SJSA1 (cell line): ENCODE data around the gene GRXCR2. TPM values are rescaled to one million over a fixed set of nuclear protein-coding genes. Genes with fewer than 3 reads are reported as not detected.
A peak's percentile ranks its signal among the peaks of the same experiment; 100 is the strongest.
"Not testable (repeated sequence)": the region's sequence is repeated elsewhere in the genome, so short reads cannot be mapped to it uniquely, and the experiment has no call there.

Source experiments
- DNase-seq, 2 experiments: peaks; one replicate each; pipeline ENCODE4 v3.0.0-alpha.2; 2015 to 2020; ENCODE audit warnings: low spot score in 2 of 2, low read depth in 1 of 2
- H3K27ac ChIP-seq: fragments of 250-450 bp; sonication (Bioruptor Pico); 2 replicates; pipeline ENCODE4 v1.5.1; 2020; ENCODE audit warnings: mild to moderate bottlenecking, moderate library complexity
- H3K27me3 ChIP-seq: fragments of 250-450 bp; sonication (Bioruptor Pico); replicated peaks from 2 replicates; pipeline ENCODE4 v1.5.1; 2020; ENCODE audit warnings: mild to moderate bottlenecking, moderate library complexity
- H3K36me3 ChIP-seq: fragments of 250-450 bp; sonication (Bioruptor Pico); 2 replicates; pipeline ENCODE4 v1.5.1; 2020; ENCODE audit warnings: mild to moderate bottlenecking
- H3K4me1 ChIP-seq: fragments of 250-450 bp; sonication (Bioruptor Pico); replicated peaks from 2 replicates; pipeline ENCODE4 v1.6.1; 2021; ENCODE audit warnings: mild to moderate bottlenecking
- H3K4me3 ChIP-seq: fragments of 250-450 bp; sonication (Bioruptor Pico); 2 replicates; pipeline ENCODE4 v1.5.1; 2020; ENCODE audit warnings: mild to moderate bottlenecking
- H3K9me3 ChIP-seq: fragments of 250-450 bp; sonication (Bioruptor Pico); replicated peaks from 2 replicates; pipeline ENCODE4 v1.5.1; 2020; ENCODE audit warnings: mild to moderate bottlenecking
- total RNA-seq: library from RNA; depleted of rRNA; stranded (reverse); fragments of >200 nt; shearing (Covaris generic); gene quantifications from 2 replicates; pipeline ENCODE4 v1.2.3, GENCODE V29; 2014

The GRXCR2 gene
- total RNA-seq, 1 experiment from 2014 or later, result 0.21 TPM

- no peak overlapping the region for H3K4me3 ChIP-seq
- no peaks in the 10 kb centered on the region for H3K27me3 ChIP-seq
- DNase-seq, result no peak
- no peaks in the 10 kb centered on the region for H3K36me3 ChIP-seq
- no peaks in the 10 kb centered on the region for H3K9me3 ChIP-seq
- peaks cover 7% of the 10 kb centered on the region for H3K4me1 ChIP-seq
- H3K27ac ChIP-seq, result no peak overlapping the region
These were observed 32.2 kb downstream of the GRXCR2 start for GRCh38 chr5:145840458-145841132.

GRCh38 chr5:145838276-145838675 lies 34.5 kb downstream of the GRXCR2 start:
- DNase-seq, result no peak
- Histone ChIP-seq H3K36me3 (no peaks in the 10 kb centered on the region), H3K4me3 (no peak overlapping the region), H3K27ac (no peak overlapping the region), H3K4me1 (peaks cover 16% of the 10 kb centered on the region), H3K9me3 (no peaks in the 10 kb centered on the region), H3K27me3 (no peaks in the 10 kb centered on the region)

DNA sequence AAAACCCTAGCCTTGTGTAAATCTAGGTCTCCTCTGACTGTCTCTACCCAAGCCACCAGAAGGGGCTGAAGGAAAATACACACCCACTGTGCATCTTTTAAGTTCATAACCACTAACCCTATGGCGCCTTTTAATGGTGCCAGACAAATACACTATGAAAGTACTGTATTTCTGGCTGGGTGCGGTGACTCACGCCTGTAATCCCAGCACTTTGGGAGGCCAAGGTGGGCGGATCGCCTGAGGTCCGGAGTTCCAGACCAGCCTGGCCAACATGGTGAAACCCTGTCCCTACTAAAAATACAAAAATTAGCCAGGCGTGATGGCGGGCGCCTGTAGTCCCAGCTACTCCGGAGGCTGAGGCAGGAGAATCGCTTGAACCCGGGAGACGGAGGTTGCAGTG lies 36.6 kb downstream of the GRXCR2 start:
- H3K27me3 ChIP-seq, H3K36me3 ChIP-seq, H3K4me3 ChIP-seq, DNase-seq, H3K27ac ChIP-seq, H3K9me3 ChIP-seq: not testable (repeated sequence)
- peaks cover 19% of the 10 kb centered on the region for H3K4me1 ChIP-seq

GRCh38 chr5:145835848-145836239 lies 37.0 kb downstream of the GRXCR2 start:
- H3K9me3 ChIP-seq, result no peaks in the 10 kb centered on the region
- no peaks in the 10 kb centered on the region for H3K36me3 ChIP-seq
- peak overlapping the region; percentile 60 for H3K4me3 ChIP-seq
- DNase-seq, result no peak
- peaks cover 22% of the 10 kb centered on the region for H3K4me1 ChIP-seq
- peak overlapping the region; percentile 57 for H3K27ac ChIP-seq
- H3K27me3 ChIP-seq, result no peaks in the 10 kb centered on the region

GRCh38 chr5:145834917-145835847 lies 37.6 kb downstream of the GRXCR2 start, which contains the start of gene PRELID2:
PRELID2 (minus strand) TSS chr5:145835342; CDS start chr5:145835251, 91 bp downstream.
- Histone ChIP-seq H3K27ac (peak within 1 kb of the TSS; percentile 57), H3K9me3 (no peaks in the 10 kb centered on the region)
- DNase-seq, result peak; percentile 95 to 97

GRCh38 chr5:145834554-145834916 lies 38.3 kb downstream of the GRXCR2 start:
- Histone ChIP-seq H3K36me3 (no peaks in the 10 kb centered on the region), H3K4me1 (peaks cover 31% of the 10 kb centered on the region), H3K4me3 (peak overlapping the region; percentile 60), H3K27ac (no peak overlapping the region), H3K27me3 (no peaks in the 10 kb centered on the region), H3K9me3 (no peaks in the 10 kb centered on the region)
- DNase-seq, result no peak

More at GRCh38 chr5:145834917-145835847, 37.6 kb downstream of the GRXCR2 start, which contains the start of gene PRELID2:
- Histone ChIP-seq H3K4me1 (peaks cover 27% of the 10 kb centered on the region), H3K36me3 (no peaks in the 10 kb centered on the region), H3K4me3 (peak within 1 kb of the TSS; percentile 60), H3K27me3 (no peaks in the 10 kb centered on the region)

- Histone ChIP-seq H3K9me3 (no peaks in the 10 kb centered on the region), H3K4me1 (peaks cover 31% of the 10 kb centered on the region), H3K27me3 (no peaks in the 10 kb centered on the region), H3K36me3 (no peaks in the 10 kb centered on the region), H3K27ac (no peak overlapping the region), H3K4me3 (no peak overlapping the region)
- no peak for DNase-seq
These were observed 39.1 kb downstream of the GRXCR2 start for GRCh38 chr5:145833631-145834200.

GRCh38 chr5:145830594-145830993 lies 42.2 kb downstream of the GRXCR2 start:
- H3K4me1 ChIP-seq, result peaks cover 24% of the 10 kb centered on the region
- DNase-seq, result peak in 1 of 2 experiments; percentile 47
- no peak overlapping the region for H3K27ac ChIP-seq
- H3K4me3 ChIP-seq, result no peak overlapping the region
- H3K27me3 ChIP-seq, result no peaks in the 10 kb centered on the region
- no peaks in the 10 kb centered on the region for H3K36me3 ChIP-seq
- no peaks in the 10 kb centered on the region for H3K9me3 ChIP-seq

DNA sequence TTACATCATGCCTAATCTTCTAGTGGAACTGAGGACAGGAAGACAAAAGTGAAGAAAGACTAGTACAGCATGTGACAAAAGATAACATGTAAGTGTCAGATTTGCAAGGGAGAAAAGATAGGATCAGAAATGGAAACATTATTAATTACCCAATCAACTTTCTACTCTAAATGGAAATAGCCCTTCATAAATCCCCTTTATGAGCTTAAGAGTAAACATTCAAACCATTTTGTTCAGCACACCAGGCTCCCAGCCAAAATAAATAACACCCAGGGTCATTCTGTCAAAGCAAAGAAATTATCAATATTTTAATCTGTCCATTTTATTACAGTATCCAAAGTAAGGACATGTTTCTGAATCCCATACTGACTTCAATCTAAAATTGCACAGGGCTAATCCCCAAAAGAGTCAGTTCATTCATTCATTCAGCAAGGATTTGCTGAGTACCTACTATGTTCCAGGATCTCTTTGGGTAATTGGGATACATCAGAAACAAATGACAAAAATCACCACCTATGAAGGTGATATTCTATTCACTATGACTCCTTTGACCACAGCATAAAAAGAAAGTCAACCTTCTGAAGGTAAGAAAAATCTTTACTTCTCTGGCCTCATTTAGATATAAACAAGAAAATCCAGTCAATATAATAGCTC lies 43.0 kb downstream of the GRXCR2 start:
- H3K27ac ChIP-seq, result no peak overlapping the region

DNA sequence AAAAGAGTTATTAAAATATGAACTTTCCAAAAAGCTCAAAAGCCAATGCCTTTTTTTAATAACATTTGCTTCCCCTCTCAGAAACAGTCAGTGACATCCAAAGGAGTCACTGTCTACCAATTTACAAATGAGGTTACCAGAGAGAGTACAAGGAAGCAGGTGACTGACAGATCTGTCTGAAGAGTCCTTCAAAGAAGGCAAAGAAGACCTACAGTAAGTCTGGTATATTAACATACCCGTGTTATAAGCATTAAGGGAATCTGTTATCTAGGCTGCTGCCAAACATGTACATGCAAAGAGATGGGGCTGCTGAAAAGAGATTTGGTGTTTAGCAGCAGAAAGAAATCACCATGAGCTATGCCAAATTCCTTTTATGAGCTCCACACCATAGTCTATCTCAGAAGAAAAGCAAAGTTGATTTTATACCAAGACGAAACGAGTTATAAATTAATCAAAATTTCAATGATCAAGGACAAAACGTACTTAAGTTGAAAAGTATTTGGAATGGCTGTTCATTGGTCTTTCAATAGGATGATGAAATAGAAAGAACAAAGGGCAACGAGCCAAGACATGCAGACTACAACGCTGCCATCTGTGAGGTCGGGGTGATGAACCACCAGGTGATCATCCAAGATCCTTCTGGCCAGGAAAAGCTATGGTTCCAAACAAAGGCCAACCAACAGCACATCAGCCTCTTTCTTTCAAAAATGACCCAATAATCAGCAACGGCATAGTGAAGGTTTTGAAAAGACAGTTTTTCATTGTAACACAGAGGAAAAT lies 45.7 kb downstream of the GRXCR2 start:
- no peaks in the 10 kb centered on the region for H3K27me3 ChIP-seq
- no peak overlapping the region for H3K4me3 ChIP-seq
- no peak for DNase-seq
- no peak overlapping the region for H3K27ac ChIP-seq
- H3K4me1 ChIP-seq, result peaks cover 15% of the 10 kb centered on the region
- no peaks in the 10 kb centered on the region for H3K36me3 ChIP-seq
- H3K9me3 ChIP-seq, result no peaks in the 10 kb centered on the region

More for the DNA sequence above, 43.0 kb downstream of the GRXCR2 start:
- Histone ChIP-seq H3K4me3 (no peak overlapping the region), H3K27me3 (no peaks in the 10 kb centered on the region), H3K4me1 (peaks cover 20% of the 10 kb centered on the region), H3K36me3 (no peaks in the 10 kb centered on the region), H3K9me3 (no peaks in the 10 kb centered on the region)
- DNase-seq, result no peak

- Histone ChIP-seq H3K9me3 (no peaks in the 10 kb centered on the region), H3K4me1 (peaks cover 8% of the 10 kb centered on the region), H3K36me3 (no peaks in the 10 kb centered on the region), H3K4me3 (no peak overlapping the region), H3K27me3 (no peaks in the 10 kb centered on the region), H3K27ac (no peak overlapping the region)
- peak in 1 of 2 experiments; percentile 51 for DNase-seq
These were observed 47.0 kb downstream of the GRXCR2 start for GRCh38 chr5:145825751-145826180.

- Histone ChIP-seq H3K36me3 (no peaks in the 10 kb centered on the region), H3K27ac (no peak overlapping the region), H3K4me3 (no peak overlapping the region), H3K4me1 (no peaks in the 10 kb centered on the region), H3K9me3 (no peaks in the 10 kb centered on the region), H3K27me3 (no peaks in the 10 kb centered on the region)
- no peak for DNase-seq
These were observed 48.8 kb downstream of the GRXCR2 start for GRCh38 chr5:145824040-145824439.

GRCh38 chr5:145818604-145819003 lies 54.2 kb downstream of the GRXCR2 start:
- Histone ChIP-seq H3K27me3 (no peaks in the 10 kb centered on the region), H3K36me3 (peaks cover 9% of the 10 kb centered on the region)

More at GRCh38 chr5:145818604-145819003, 54.2 kb downstream of the GRXCR2 start:
- Histone ChIP-seq H3K4me3 (no peak overlapping the region), H3K4me1 (no peaks in the 10 kb centered on the region), H3K9me3 (no peaks in the 10 kb centered on the region), H3K27ac (no peak overlapping the region)
- no peak for DNase-seq
